Naive thymus-derived CD4-positive, alpha-beta T cell (primary cell): Measurements from ENCODE around the gene EIF4G3. TPM values are rescaled to one million over a fixed set of nuclear protein-coding genes. Genes with fewer than 3 reads are reported as not detected.

ENCODE experiments used
- ATAC-seq: fragments of 150-1000 bp; cut with Tn5 transposase; 2 replicates; pipeline ENCODE4 v1.10.0; 2021; ENCODE audit warnings: mild to moderate bottlenecking, moderate library complexity
- CTCF ChIA-PET: fragments of 350-600 bp; sonication (Branson Sonifier 250); formaldehyde crosslinking; loops from one replicate; lab custom pipeline; 2021; ENCODE audit warnings: antibody characterized with exemption; lab: Charles Lee
- POLR2A ChIA-PET: fragments of 350-600 bp; sonication (Branson Sonifier 250); formaldehyde crosslinking; loops from one replicate; lab custom pipeline; 2021; ENCODE audit warnings: antibody characterized with exemption, inconsistent platforms; lab: Charles Lee
- DNase-seq, 9 donors: peaks; one replicate each; pipeline versions ENCODE4 v3.0.0 to v3.0.0-alpha.2; 2020 to 2022; ENCODE audit warnings: mixed read lengths in 1 of 9
- H3K27ac ChIP-seq: one replicate; pipeline ENCODE4 v1.7.0; 2013; ENCODE audit warnings: mild to moderate bottlenecking, low read depth, low read length, moderate library complexity
- H3K27me3 ChIP-seq, 2 donors: one replicate each; pipeline ENCODE4 v1.7.0; 2013; ENCODE audit warnings: low read length in 2 of 2, mild to moderate bottlenecking in 2 of 2, moderate library complexity in 2 of 2; ENCODE audit not compliant: control insufficient read depth in 2 of 2, insufficient read depth in 2 of 2
- H3K36me3 ChIP-seq, 3 experiments: 1 replicate in 2 of 3; 2 replicates in 1 of 3; pipeline ENCODE4 v1.7.0; 2013; ENCODE audit warnings: low read length in 3 of 3, mild to moderate bottlenecking in 3 of 3, moderate library complexity in 1 of 3; ENCODE audit not compliant: insufficient read depth in 3 of 3, control insufficient read depth in 2 of 3
- H3K4me1 ChIP-seq, 2 donors: one replicate each; pipeline ENCODE4 v1.7.0; 2013; ENCODE audit warnings: low read length in 2 of 2, mild to moderate bottlenecking in 2 of 2, moderate library complexity in 1 of 2; ENCODE audit not compliant: control insufficient read depth in 2 of 2, insufficient read depth in 2 of 2
- H3K4me3 ChIP-seq: 2 replicates; pipeline ENCODE4 v1.7.0; 2013; ENCODE audit warnings: mild to moderate bottlenecking, low read length
- H3K9me3 ChIP-seq, 3 experiments: 1 replicate in 2 of 3; 2 replicates in 1 of 3; pipeline ENCODE4 v1.7.0; 2013; ENCODE audit warnings: low read length in 3 of 3; ENCODE audit not compliant: control insufficient read depth in 2 of 3
- H3K27ac Mint-ChIP-seq, 9 donors: one replicate each; pipeline ENCODE4 v1.8.0; 2020 to 2022; ENCODE audit warnings: mixed read lengths in 9 of 9, mild to moderate bottlenecking in 8 of 9, moderate library complexity in 5 of 9, inconsistent platforms in 2 of 9
- H3K27me3 Mint-ChIP-seq, 5 donors: one replicate each; pipeline ENCODE4 v1.8.0; 2021 to 2022; ENCODE audit warnings: mixed read lengths in 5 of 5, mild to moderate bottlenecking in 1 of 5
- H3K36me3 Mint-ChIP-seq, 5 donors: one replicate each; pipeline ENCODE4 v1.8.0; 2020 to 2022; ENCODE audit warnings: mixed read lengths in 5 of 5, mild to moderate bottlenecking in 3 of 5, inconsistent platforms in 1 of 5
- H3K4me1 Mint-ChIP-seq, 7 donors: one replicate each; pipeline ENCODE4 v1.8.0; 2020 to 2022; ENCODE audit warnings: mixed read lengths in 7 of 7, mild to moderate bottlenecking in 3 of 7, inconsistent platforms in 1 of 7
- H3K4me3 Mint-ChIP-seq, 10 donors: one replicate each; pipeline ENCODE4 v1.8.0; 2020 to 2022; ENCODE audit warnings: mild to moderate bottlenecking in 10 of 10, mixed read lengths in 10 of 10, moderate library complexity in 6 of 10, inconsistent platforms in 2 of 10
- H3K9me3 Mint-ChIP-seq, 11 donors: one replicate each; pipeline ENCODE4 v1.8.0; 2020 to 2022; ENCODE audit warnings: mixed read lengths in 11 of 11, mild to moderate bottlenecking in 4 of 11, inconsistent platforms in 1 of 11, moderate library complexity in 1 of 11
- intact Hi-C, 2 donors: fragments of 100-400 bp; cut with micrococcal nuclease; formaldehyde crosslinking; loops; one replicate each; pipeline ENCODE4 v1.15.1; 2023
- polyA plus RNA-seq, 2 donors: library from polyadenylated mRNA; unstranded; fragments of 300-500 nt; fragmentation: Illumina TruSeq; gene quantifications; one replicate each; pipeline ENCODE4 v1.2.3, GENCODE V29; 2021
- total RNA-seq, 6 experiments: library from RNA in 5 of 6; stranded (reverse) in 5 of 6; gene quantifications; 1 replicate in 5 of 6; 2 replicates in 1 of 6; pipeline ENCODE4 v1.2.3 and lab custom pipeline; 2021 to 2026

Gene EIF4G3
- total and polyA plus RNA-seq, 7 experiments from 2014 or later = 3.3 to 46.3 (median 16.4) TPM

GRCh38 chr1:21100481-21100921, 76.2 kb downstream of the EIF4G3 start:
- H3K27ac ChIP-seq = no peak overlapping the region
- H3K36me3 ChIP-seq = no peaks in the 10 kb centered on the region
- ATAC-seq = no peak
- no peaks in the 10 kb centered on the region for H3K9me3 ChIP-seq
- H3K27me3 ChIP-seq = no peaks in the 10 kb centered on the region
- Mint-ChIP-seq H3K36me3 (peaks cover 3 to 49% (median 26%) of the 10 kb centered on the region in 5 donors), H3K27me3 (no peaks in the 10 kb centered on the region), H3K27ac (no peak overlapping the region), H3K4me1 (peaks cover 0 to 3% (median 0%) of the 10 kb centered on the region in 7 donors), H3K4me3 (no peak overlapping the region), H3K9me3 (no peaks in the 10 kb centered on the region)
- no peaks in the 10 kb centered on the region for H3K4me1 ChIP-seq
- H3K4me3 ChIP-seq = no peak overlapping the region
- no peak for DNase-seq
- CTCF ChIA-PET = interaction anchor here (0.6 kb wide), 1 partner anchor 174 kb away, joined by 3 read pairs; no protein-coding TSS in a partner anchor
- POLR2A ChIA-PET = no interaction called here
- intact Hi-C loops = no loop called here

- no peak overlapping the region for H3K27ac Mint-ChIP-seq
These were observed 76.9 kb downstream of the EIF4G3 start for GRCh38 chr1:21099869-21100131.

GRCh38 chr1:21099034-21099868, 77.4 kb downstream of the EIF4G3 start:
- Mint-ChIP-seq H3K27me3 (no peaks in the 10 kb centered on the region), H3K36me3 (peaks cover 3 to 47% (median 27%) of the 10 kb centered on the region in 5 donors), H3K27ac (no peak overlapping the region), H3K4me3 (no peak overlapping the region), H3K4me1 (peaks cover 0 to 3% (median 0%) of the 10 kb centered on the region in 7 donors), H3K9me3 (peaks cover 0 to 3% (median 0%) of the 10 kb centered on the region in 11 donors)
- Histone ChIP-seq H3K4me1 (no peaks in the 10 kb centered on the region), H3K27ac (no peak overlapping the region), H3K36me3 (no peaks in the 10 kb centered on the region), H3K4me3 (no peak overlapping the region), H3K27me3 (no peaks in the 10 kb centered on the region), H3K9me3 (no peaks in the 10 kb centered on the region)
- ATAC-seq (no peak), DNase-seq (no peak)
- CTCF ChIA-PET = no interaction called here
- intact Hi-C loops = no loop called here
- POLR2A ChIA-PET = no interaction called here

More at GRCh38 chr1:21099869-21100131, 76.9 kb downstream of the EIF4G3 start:
- H3K36me3 Mint-ChIP-seq = peaks cover 3 to 50% (median 26%) of the 10 kb centered on the region in 5 donors
- ATAC-seq (no peak), DNase-seq (no peak)
- H3K27ac ChIP-seq = no peak overlapping the region
- ChIA-PET POLR2A (no interaction called here), CTCF (no interaction called here)
- peaks cover 0 to 1% (median 0%) of the 10 kb centered on the region in 11 donors for H3K9me3 Mint-ChIP-seq
- H3K27me3 Mint-ChIP-seq = no peaks in the 10 kb centered on the region
- intact Hi-C loops = no loop called here
- H3K4me3 ChIP-seq = no peak overlapping the region
- H3K4me1 Mint-ChIP-seq = peaks cover 0 to 3% (median 0%) of the 10 kb centered on the region in 7 donors
- no peaks in the 10 kb centered on the region for H3K4me1 ChIP-seq
- H3K4me3 Mint-ChIP-seq = no peak overlapping the region
- no peaks in the 10 kb centered on the region for H3K9me3 ChIP-seq
- H3K27me3 ChIP-seq = no peaks in the 10 kb centered on the region
- no peaks in the 10 kb centered on the region for H3K36me3 ChIP-seq

GRCh38 chr1:21098186-21098915, 78.3 kb downstream of the EIF4G3 start:
- Mint-ChIP-seq H3K9me3 (peaks cover 0 to 7% (median 0%) of the 10 kb centered on the region in 11 donors), H3K4me1 (peaks cover 0 to 3% (median 0%) of the 10 kb centered on the region in 7 donors), H3K4me3 (no peak overlapping the region), H3K36me3 (peaks cover 3 to 47% (median 32%) of the 10 kb centered on the region in 5 donors), H3K27me3 (no peaks in the 10 kb centered on the region), H3K27ac (no peak overlapping the region)
- no peaks in the 10 kb centered on the region for H3K4me1 ChIP-seq
- no peaks in the 10 kb centered on the region for H3K27me3 ChIP-seq
- no peak overlapping the region for H3K27ac ChIP-seq
- no peaks in the 10 kb centered on the region for H3K9me3 ChIP-seq
- ATAC-seq (no peak), DNase-seq (no peak)
- ChIA-PET POLR2A (no interaction called here), CTCF (no interaction called here)
- H3K36me3 ChIP-seq = no peaks in the 10 kb centered on the region
- intact Hi-C loops = no loop called here
- no peak overlapping the region for H3K4me3 ChIP-seq

GRCh38 chr1:21097729-21098128, 79.0 kb downstream of the EIF4G3 start:
- no peaks in the 10 kb centered on the region for H3K27me3 Mint-ChIP-seq
- peaks cover 0 to 3% (median 0%) of the 10 kb centered on the region in 7 donors for H3K4me1 Mint-ChIP-seq
- no peaks in the 10 kb centered on the region for H3K9me3 ChIP-seq
- no peak overlapping the region for H3K4me3 Mint-ChIP-seq
- POLR2A ChIA-PET = no interaction called here
- H3K4me1 ChIP-seq = no peaks in the 10 kb centered on the region
- peaks cover 0 to 7% (median 0%) of the 10 kb centered on the region in 11 donors for H3K9me3 Mint-ChIP-seq
- DNase-seq (no peak), ATAC-seq (no peak)
- H3K27me3 ChIP-seq = no peaks in the 10 kb centered on the region
- peaks cover 3 to 52% (median 33%) of the 10 kb centered on the region in 5 donors for H3K36me3 Mint-ChIP-seq
- intact Hi-C loops = no loop called here
- no peak overlapping the region for H3K4me3 ChIP-seq
- no peaks in the 10 kb centered on the region for H3K36me3 ChIP-seq
- no peak overlapping the region for H3K27ac Mint-ChIP-seq
- no peak overlapping the region for H3K27ac ChIP-seq
- CTCF ChIA-PET = no interaction called here

- peaks cover 3 to 57% (median 31%) of the 10 kb centered on the region in 5 donors for H3K36me3 Mint-ChIP-seq
- POLR2A ChIA-PET = no interaction called here
These were observed 80.7 kb downstream of the EIF4G3 start for GRCh38 chr1:21095976-21096375.

More at GRCh38 chr1:21095976-21096375, 80.7 kb downstream of the EIF4G3 start:
- Histone ChIP-seq H3K27ac (no peak overlapping the region), H3K4me3 (no peak overlapping the region), H3K4me1 (no peaks in the 10 kb centered on the region), H3K36me3 (no peaks in the 10 kb centered on the region), H3K9me3 (no peaks in the 10 kb centered on the region), H3K27me3 (no peaks in the 10 kb centered on the region)
- no peak overlapping the region for H3K4me3 Mint-ChIP-seq
- intact Hi-C loops = no loop called here
- H3K27ac Mint-ChIP-seq = no peak overlapping the region
- H3K4me1 Mint-ChIP-seq = peaks cover 0 to 6% (median 0%) of the 10 kb centered on the region in 7 donors
- CTCF ChIA-PET = no interaction called here
- ATAC-seq (no peak), DNase-seq (no peak)
- peaks cover 0 to 7% (median 0%) of the 10 kb centered on the region in 11 donors for H3K9me3 Mint-ChIP-seq
- no peaks in the 10 kb centered on the region for H3K27me3 Mint-ChIP-seq
